Measurements from ENCODE around the gene SRCIN1.

GRCh38 chr17:38574712-38575111 is 31.0 kb downstream of the SRCIN1 start:
- TF ChIP-seq CTCF (IDR thresholded peaks at IDR 0.05; ENCODE audit: low read depth, low read length, poor library complexity, severe bottlenecking) = no peak
- no peak for TF ChIP-seq EZH2phosphoT487 (IDR thresholded peaks at IDR 0.05; ENCODE audit: borderline replicate concordance, low read length)

All from DOHH2 (cell line).